K562 (cell line): ENCODE data around the gene KCNG4. TPM values are rescaled to one million over a fixed set of nuclear protein-coding genes. Genes with fewer than 3 reads are reported as not detected.

Experiments used
- CBFA2T2 ChIP-seq: fragments of 450-650 bp; conservative IDR thresholded peaks from 2 replicates; pipeline ENCODE4 v1.6.1; 2017; ENCODE audit warnings: mild to moderate bottlenecking
- CBX2 ChIP-seq: fragments of 200-600 bp; sonication (generic); IDR thresholded peaks from one replicate; pipeline ENCODE4 v1.6.1; 2012; ENCODE audit warnings: mild to moderate bottlenecking, low read length, inconsistent platforms; ENCODE audit not compliant: insufficient read depth, poor library complexity, severe bottlenecking
- CHD7 ChIP-seq: fragments of 200-600 bp; sonication (generic); IDR thresholded peaks from one replicate; pipeline ENCODE4 v1.6.1; 2012; ENCODE audit warnings: mild to moderate bottlenecking, low read depth, low read length, inconsistent platforms
- GTF2F1 ChIP-seq: IDR thresholded peaks from 2 replicates; pipeline ENCODE4 v1.6.1; 2011; ENCODE audit warnings: low read depth, low read length, improper control_type of control experiment
- NFRKB ChIP-seq: fragments of 450-650 bp; IDR thresholded peaks from 2 replicates; pipeline ENCODE4 v1.6.1; 2016; ENCODE audit warnings: low read depth
- PRPF4 ChIP-seq: fragments of 200-400 bp; formaldehyde crosslinking; IDR thresholded peaks from one replicate; pipeline ENCODE4 v1.6.1; 2017; ENCODE audit warnings: low read length, low read depth, mild to moderate bottlenecking; ENCODE audit not compliant: insufficient read depth, poor library complexity, severe bottlenecking
- REST ChIP-seq, 2 experiments: fragments of 450-650 bp; formaldehyde crosslinking in 1 of 2; IDR thresholded peaks; 2 replicates each; pipeline versions ENCODE4 v1.4.0 to v1.6.1; 2014 to 2020; ENCODE audit warnings: mild to moderate bottlenecking in 2 of 2, borderline replicate concordance in 1 of 2, low read depth in 1 of 2
- polyA plus RNA-seq, 8 experiments: library from polyadenylated mRNA; depleted of rRNA in 4 of 8; stranded (reverse) in 5 of 8; unstranded in 3 of 8; fragments of >200 nt; fragmentation: Nextera tagmentation in 2 of 8; fragmentation: Illumina TruSeq in 1 of 8; extraction: Ambion mirVana in 2 of 8; extraction: Trizol in 1 of 8; gene quantifications; 2 replicates each; pipeline versions ENCODE4 v1.2.1 to v1.2.3, GENCODE V29; 2011 to 2014; ENCODE audit warnings: inconsistent platforms in 1 of 8, missing spikeins in 1 of 8
- total RNA-seq, 7 experiments: library from RNA; depleted of rRNA in 6 of 7; stranded (reverse); fragments of >200 nt in 6 of 7; fragmentation: Illumina TruSeq in 2 of 7; extraction: Trizol in 2 of 7; gene quantifications; 2 replicates each; pipeline versions ENCODE4 v1.2.1 to v1.2.3, GENCODE V29; 2011 to 2021; ENCODE audit warnings: low replicate concordance in 1 of 7

The KCNG4 gene
- total and polyA plus RNA-seq, 9 of the 15 experiments (the other 6 are each of a cell fraction or from before 2014, with no cell fraction given) = not detected

- no peak for TF ChIP-seq CHD7
- TF ChIP-seq CBFA2T2 = no peak
- no peak for TF ChIP-seq GTF2F1
- no peak for TF ChIP-seq PRPF4
- TF ChIP-seq REST (IDR thresholded peaks at IDR 0.05; ENCODE audit: borderline replicate concordance) = no peak
- no peak for TF ChIP-seq REST (CRISPR knock-in tag; IDR thresholded peaks at IDR 0.05; ENCODE audit: low read depth)
- no peak for TF ChIP-seq NFRKB
- no peak for TF ChIP-seq CBX2
Measured at GRCh38 chr16:84184775-84185174, 55.0 kb downstream of the KCNG4 start (continued).
